ENCODE data around the gene IL1RL1.

- TF ChIP-seq CTCF (IDR thresholded peaks at IDR 0.05) (no peak), POLR2A (IDR thresholded peaks at IDR 0.05) (no peak)
Observed at GRCh38 chr2:102296449-102296848, 14.9 kb upstream of the IL1RL1 start.

Data from esophagus squamous epithelium (tissue), 4 donors.